Lower lobe of right lung (tissue), 2 donors: ENCODE results near the gene CELF2. TPM values are rescaled to one million over a fixed set of nuclear protein-coding genes. Genes with fewer than 3 reads are reported as not detected.

Experiments used
- ATAC-seq, 2 donors: fragments of 200-7000 bp; cut with Tn5 transposase; one replicate each; pipeline ENCODE4 v1.9.1; 2020 to 2022; ENCODE audit warnings: mild to moderate bottlenecking in 2 of 2, moderate library complexity in 2 of 2
- DNase-seq: peaks from one replicate; pipeline ENCODE4 v3.0.0-alpha.2; 2020
- H3K27ac ChIP-seq: fragments of 200-600 bp; one replicate; pipeline ENCODE4 v1.8.0; 2022
- H3K27me3 ChIP-seq: fragments of 200-600 bp; one replicate; pipeline ENCODE4 v1.8.0; 2022; ENCODE audit warnings: low read depth
- H3K36me3 ChIP-seq: fragments of 200-600 bp; one replicate; pipeline ENCODE4 v1.8.0; 2022; ENCODE audit warnings: mild to moderate bottlenecking
- H3K4me1 ChIP-seq: fragments of 200-600 bp; one replicate; pipeline ENCODE4 v1.8.0; 2022
- H3K4me3 ChIP-seq: fragments of 200-600 bp; one replicate; pipeline ENCODE4 v1.8.0; 2022; ENCODE audit warnings: mild to moderate bottlenecking
- H3K9me3 ChIP-seq: fragments of 200-600 bp; one replicate; pipeline ENCODE4 v1.8.0; 2022
- CTCF ChIP-seq: fragments of 200-600 bp; IDR thresholded peaks from one replicate; pipeline ENCODE4 v1.8.0; 2022; ENCODE audit warnings: antibody characterized with exemption, mild to moderate bottlenecking
- intact Hi-C: fragments of 100-400 bp; cut with DNase I; formaldehyde crosslinking; loops from one replicate; pipeline ENCODE4 v1.11.0; 2022
- total RNA-seq: library from RNA; stranded (reverse); fragmentation: NEBNext Ultra II Directional; extraction: Animal tissue kit (Norgen Biotek cat#: 25700); gene quantifications from one replicate; pipeline ENCODE4 v1.2.1, GENCODE V29; 2021
- donor health status: DM: no; HTN: yes; CAD: no; lungs with severe emphysema.

Gene CELF2
- total RNA-seq, 1 donor from 2014 or later = 106 TPM

- Histone ChIP-seq H3K27me3 (no peaks in the 10 kb centered on the region), H3K4me3 (no peak overlapping the region), H3K4me1 (peaks cover 27% of the 10 kb centered on the region), H3K27ac (no peak overlapping the region), H3K36me3 (peaks cover 40% of the 10 kb centered on the region), H3K9me3 (no peaks in the 10 kb centered on the region)
- DNase-seq (no peak), ATAC-seq (peak; percentile 9 to 11)
- intact Hi-C loops = no loop called here
- TF ChIP-seq CTCF = no peak
Measured at GRCh38 chr10:11227103-11227502, 209.4 kb downstream of the CELF2 start.

GRCh38 chr10:11229893-11230292 lies 212.2 kb downstream of the CELF2 start:
- Histone ChIP-seq H3K27ac (no peak overlapping the region), H3K4me1 (peaks cover 32% of the 10 kb centered on the region), H3K36me3 (peaks cover 44% of the 10 kb centered on the region), H3K27me3 (no peaks in the 10 kb centered on the region), H3K4me3 (no peak overlapping the region), H3K9me3 (no peaks in the 10 kb centered on the region)
- DNase-seq (no peak), ATAC-seq (no peak)
- no peak for TF ChIP-seq CTCF
- intact Hi-C loops = no loop called here

GRCh38 chr10:11230498-11231167 lies 213.0 kb downstream of the CELF2 start:
- ATAC-seq (no peak), DNase-seq (no peak)
- H3K9me3 ChIP-seq = no peaks in the 10 kb centered on the region
- no peak overlapping the region for H3K27ac ChIP-seq
- intact Hi-C loops = no loop called here
- no peak overlapping the region for H3K4me3 ChIP-seq
- H3K27me3 ChIP-seq = no peaks in the 10 kb centered on the region
- H3K36me3 ChIP-seq = peaks cover 44% of the 10 kb centered on the region
- peaks cover 39% of the 10 kb centered on the region for H3K4me1 ChIP-seq
- TF ChIP-seq CTCF = no peak

- intact Hi-C loops = no loop called here
- Histone ChIP-seq H3K27ac (no peak overlapping the region), H3K27me3 (no peaks in the 10 kb centered on the region), H3K4me3 (no peak overlapping the region), H3K4me1 (peaks cover 39% of the 10 kb centered on the region), H3K9me3 (no peaks in the 10 kb centered on the region), H3K36me3 (peaks cover 44% of the 10 kb centered on the region)
- TF ChIP-seq CTCF = no peak
- ATAC-seq = no peak
- DNase-seq = no peak
Measured at GRCh38 chr10:11231285-11231684, 213.6 kb downstream of the CELF2 start.

- intact Hi-C loops = no loop called here
Measured at GRCh38 chr10:11232222-11232961, 214.7 kb downstream of the CELF2 start.

More at GRCh38 chr10:11232222-11232961, 214.7 kb downstream of the CELF2 start:
- DNase-seq = no peak
- Histone ChIP-seq H3K27me3 (no peaks in the 10 kb centered on the region), H3K4me1 (peaks cover 30% of the 10 kb centered on the region), H3K27ac (no peak overlapping the region), H3K4me3 (no peak overlapping the region), H3K9me3 (no peaks in the 10 kb centered on the region), H3K36me3 (peaks cover 38% of the 10 kb centered on the region)
- TF ChIP-seq CTCF = no peak
- ATAC-seq = no peak
